Heart right ventricle (tissue), 16 donors: ENCODE data around the gene PTPRN2. TPM values are rescaled to one million over a fixed set of nuclear protein-coding genes. Genes with fewer than 3 reads are reported as not detected.

Experiments
- ATAC-seq, 8 donors: fragments of 200-7000 bp; cut with Tn5 transposase; one replicate each; pipeline ENCODE4 v1.9.1; 2020; ENCODE audit warnings: mild to moderate bottlenecking in 8 of 8, moderate library complexity in 8 of 8, moderate number of reproducible peaks in 1 of 8
- DNase-seq, 2 donors: peaks; one replicate each; pipeline ENCODE4 v3.0.0-alpha.2; 2020
- H3K27ac ChIP-seq, 10 donors: fragments of 200-600 bp; sonication (generic) in 2 of 10; one replicate each; pipeline versions ENCODE4 v1.5.0 to v1.8.0; 2020 to 2022; ENCODE audit warnings: mild to moderate bottlenecking in 3 of 10
- H3K27me3 ChIP-seq, 7 donors: fragments of 200-600 bp; one replicate each; pipeline ENCODE4 v1.8.0; 2021 to 2022; ENCODE audit warnings: mild to moderate bottlenecking in 2 of 7
- H3K36me3 ChIP-seq, 9 donors: fragments of 200-600 bp; sonication (generic) in 1 of 9; one replicate each; pipeline versions ENCODE4 v1.5.0 to v1.8.0; 2020 to 2022; ENCODE audit warnings: mild to moderate bottlenecking in 2 of 9
- H3K4me1 ChIP-seq, 9 donors: fragments of 200-600 bp; sonication (generic) in 1 of 9; one replicate each; pipeline versions ENCODE4 v1.5.0 to v1.8.0; 2020 to 2022; ENCODE audit warnings: mild to moderate bottlenecking in 4 of 9
- H3K4me3 ChIP-seq, 10 donors: fragments of 200-600 bp; sonication (generic) in 2 of 10; one replicate each; pipeline versions ENCODE4 v1.5.0 to v1.8.0; 2020 to 2022; ENCODE audit warnings: mild to moderate bottlenecking in 7 of 10, moderate library complexity in 2 of 10
- H3K9me3 ChIP-seq, 11 donors: fragments of 200-600 bp in 10 of 11; sonication (generic) in 2 of 11; one replicate each; pipeline versions ENCODE4 v1.5.0 to v1.8.0; 2013 to 2022; ENCODE audit warnings: mild to moderate bottlenecking in 2 of 11, control low read depth in 1 of 11, moderate library complexity in 1 of 11
- CTCF ChIP-seq, 9 donors: fragments of 200-600 bp; sonication (generic) in 2 of 9; IDR thresholded peaks; one replicate each; pipeline versions ENCODE4 v1.5.0 to v1.8.0; 2021 to 2022; ENCODE audit warnings: antibody characterized with exemption in 9 of 9, mild to moderate bottlenecking in 5 of 9, moderate library complexity in 1 of 9
- WGBS, 2 donors: extraction: QIAGEN DNeasy Blood & Tissue Kit; methylation state at CpG; one replicate each; pipeline ENCODE4 v1.1.7; 2013; ENCODE audit warnings: inconsistent platforms in 1 of 2; 5-methylcytosine and 5-hydroxymethylcytosine counted together
- intact Hi-C, 10 donors: fragments of 100-400 bp; cut with DNase I; formaldehyde crosslinking; loops; one replicate each; pipeline versions ENCODE4 v1.11.1 to v1.14.2; 2022
- polyA plus RNA-seq, 2 donors: library from polyadenylated mRNA; stranded (reverse); fragments of 200-250 nt; gene quantifications; one replicate each; pipeline ENCODE4 v1.2.3, GENCODE V29; 2013
- total RNA-seq, 10 donors: library from RNA; stranded (reverse); fragmentation: NEBNext Ultra II Directional in 3 of 10; extraction: Animal tissue kit (Norgen Biotek cat#: 25700) in 3 of 10; gene quantifications; one replicate each; pipeline versions ENCODE4 v1.2.1 to v1.2.4, GENCODE V29; 2021 to 2023
- donor health status: Arrhythmogenic right ventricular cardiomyopathy.
- donor health status: ischemic (EF 13 %, LVEDD 7.1; RV severe dilation, severe dysfunction).
- donor health status: healthy with polysubstance abuse.
- donor health status: DM: no; HTN: yes; CAD: no.
- donor health status: DM: no; HTN: no; CAD: no.
- donor health status: ischemic (EF 25% LVEDD 6.9; RV normal size, moderate dysfunction).
- donor health status: ischemic (EF 25% LVEDD 5.7; RV mildly dilated, moderate dysfunction).
- donor health status: healthy.
- donor health status: DM: yes; HTN: yes; CAD: no.
- donor health status: Ischemic cardiomyopathy.
- donor health status: ischemic (EF 35%, LVEDD 5.7; RV mildly dilated, moderate dysfunction).
- donor health status: nonischemic (EF 11% LVEDD 7.7; RV severe dilation, severe dysfunction).
- donor health status: DM: yes; HTN: yes; CAD: no.
- donor health status: PGD.
- donor health status: ischemic (EF 29% LVEDD 5.4; RV normal size, mild dysfunction).
- donor health status: nonischemic (EF 23%, LVEDD 6.1; RV moderate dilation, normal function).

PTPRN2 gene
- total and polyA plus RNA-seq, 12 donors = 0.82 to 1.8 (median 1.3) TPM

GRCh38 chr7:157905651-157906461 is 681.8 kb downstream of the PTPRN2 start:
- Histone ChIP-seq H3K27me3 (peaks cover 0 to 13% (median 0%) of the 10 kb centered on the region in 7 donors), H3K27ac (peak overlapping the region in 8 of 10 donors; percentile 9 to 73 (median 47)), H3K4me1 (peaks cover 0 to 15% (median 0%) of the 10 kb centered on the region in 9 donors), H3K9me3 (peaks cover 0 to 4% (median 0%) of the 10 kb centered on the region in 11 donors), H3K4me3 (peak overlapping the region in 4 of 10 donors; percentile 11 to 18 (median 18)), H3K36me3 (no peaks in the 10 kb centered on the region)
- no peak for TF ChIP-seq CTCF (IDR thresholded peaks at IDR 0.05)
- intact Hi-C loops = no loop called here
- ATAC-seq = peak; percentile 66 to 87 (median 78)
- WGBS, 2 donors = 33 to 36% methylated on average over 20 of the region's 20 CpGs
- DNase-seq = peak; percentile 30 to 50

- Histone ChIP-seq H3K27me3 (peaks cover 0 to 13% (median 0%) of the 10 kb centered on the region in 7 donors), H3K36me3 (no peaks in the 10 kb centered on the region), H3K27ac (peak overlapping the region in 2 of 10 donors; percentile 38 to 47), H3K9me3 (no peaks in the 10 kb centered on the region), H3K4me1 (peaks cover 0 to 19% (median 5%) of the 10 kb centered on the region in 9 donors), H3K4me3 (no peak overlapping the region)
- TF ChIP-seq CTCF (IDR thresholded peaks at IDR 0.05) = no peak
- WGBS, 2 donors = 80 to 83% methylated on average over 17 of the region's 17 CpGs
- intact Hi-C loops = no loop called here
- no peak for DNase-seq
- no peak for ATAC-seq
These were observed 682.6 kb downstream of the PTPRN2 start for GRCh38 chr7:157904866-157905570.

- no peak for TF ChIP-seq CTCF (IDR thresholded peaks at IDR 0.05)
- Histone ChIP-seq H3K27ac (no peak overlapping the region), H3K9me3 (no peaks in the 10 kb centered on the region), H3K36me3 (no peaks in the 10 kb centered on the region), H3K4me3 (no peak overlapping the region), H3K27me3 (peaks cover 0 to 13% (median 0%) of the 10 kb centered on the region in 7 donors), H3K4me1 (peaks cover 0 to 21% (median 5%) of the 10 kb centered on the region in 9 donors)
- no peak for DNase-seq
- 82 to 86% methylated on average over 28 of the region's 28 CpGs for whole genome bisulfite sequencing, 2 donors
- no peak for ATAC-seq
- intact Hi-C loops = no loop called here
These were observed 683.3 kb downstream of the PTPRN2 start for GRCh38 chr7:157904211-157904865.

DNA sequence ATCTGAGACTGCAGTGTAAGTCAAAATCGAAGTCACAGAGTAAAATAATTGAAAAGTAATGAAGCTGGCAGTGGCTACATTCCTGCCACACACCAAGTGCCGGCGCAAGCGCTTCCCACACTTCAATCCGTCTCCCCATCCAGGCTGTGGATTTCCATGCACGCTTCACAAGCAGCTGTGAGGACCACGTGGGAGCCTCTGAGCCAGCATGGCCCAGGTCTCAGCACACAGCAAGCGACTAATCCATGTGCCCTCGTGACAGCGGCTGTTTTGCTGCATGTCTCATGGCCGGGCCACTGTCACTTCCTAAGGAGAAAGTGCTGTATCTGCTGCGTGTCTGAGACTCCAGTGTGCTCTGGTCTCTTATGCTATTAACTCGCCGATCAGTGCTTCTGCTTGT is 683.9 kb downstream of the PTPRN2 start:
- Histone ChIP-seq H3K9me3 (no peaks in the 10 kb centered on the region), H3K27ac (no peak overlapping the region), H3K36me3 (no peaks in the 10 kb centered on the region), H3K27me3 (peaks cover 0 to 13% (median 0%) of the 10 kb centered on the region in 7 donors), H3K4me3 (no peak overlapping the region), H3K4me1 (peaks cover 0 to 21% (median 5%) of the 10 kb centered on the region in 9 donors)
- intact Hi-C loops = no loop called here
- ATAC-seq (no peak), DNase-seq (no peak)
- TF ChIP-seq CTCF (IDR thresholded peaks at IDR 0.05) = no peak
- WGBS, 2 donors = 67 to 73% methylated on average over 14 of the region's 14 CpGs
